SK-N-SH treated with all-trans-retinoic acid at 6 μM for 48 hours (cell line): ENCODE measurements around the gene ECI1.

Experiments used
- ATAC-seq: fragments of 200-7000 bp; cut with Tn5 transposase; 3 replicates; pipeline ENCODE4 v1.9.1; 2020; ENCODE audit warnings: mild to moderate bottlenecking, moderate library complexity
- ARNTL ChIP-seq: fragments of 450-650 bp; formaldehyde crosslinking; IDR thresholded peaks from 2 replicates; pipeline ENCODE4 v1.5.0; 2020; ENCODE audit warnings: low read depth, mild to moderate bottlenecking, moderate library complexity, borderline replicate concordance
- CSDC2 ChIP-seq: fragments of 250-450 bp; sonication (Bioruptor Pico); IDR thresholded peaks from 2 replicates; pipeline ENCODE4 v1.5.0; 2020; ENCODE audit warnings: mild to moderate bottlenecking, moderate library complexity
- GLIS3 ChIP-seq: fragments of 250-450 bp; sonication (Bioruptor Pico); IDR thresholded peaks from 2 replicates; pipeline ENCODE4 v1.5.0; 2020; ENCODE audit warnings: mild to moderate bottlenecking, moderate library complexity
- OSR1 ChIP-seq: fragments of 250-450 bp; sonication (Bioruptor Pico); IDR thresholded peaks from 2 replicates; pipeline ENCODE4 v1.8.0; 2022; ENCODE audit warnings: moderate library complexity, mild to moderate bottlenecking, inconsistent platforms
- RARB ChIP-seq: fragments of 250-450 bp; sonication (Bioruptor Pico); IDR thresholded peaks from 2 replicates; pipeline ENCODE4 v1.8.0; 2021; ENCODE audit warnings: mild to moderate bottlenecking, moderate library complexity
- TOX ChIP-seq: fragments of 250-450 bp; sonication (Bioruptor Pico); IDR thresholded peaks from 2 replicates; pipeline ENCODE4 v1.8.0; 2021; ENCODE audit warnings: mild to moderate bottlenecking, moderate library complexity, borderline replicate concordance
- ZNF8 ChIP-seq: fragments of 450-650 bp; formaldehyde crosslinking; IDR thresholded peaks from 2 replicates; pipeline ENCODE4 v1.5.0; 2020; ENCODE audit warnings: mild to moderate bottlenecking, moderate library complexity
- TF ChIP-seq, protein P1 (sequence below): fragments of 250-450 bp; sonication (Bioruptor Pico); IDR thresholded peaks from 2 replicates; pipeline ENCODE4 v1.5.1; 2021; ENCODE audit warnings: mild to moderate bottlenecking, moderate library complexity
- TF ChIP-seq, protein P2 (sequence below): fragments of 250-450 bp; sonication (Bioruptor Pico); IDR thresholded peaks from 2 replicates; pipeline ENCODE4 v1.8.0; 2020; ENCODE audit warnings: mild to moderate bottlenecking, moderate library complexity, borderline replicate concordance
- TF ChIP-seq, protein P3 (sequence below): fragments of 250-450 bp; sonication (Bioruptor Pico); IDR thresholded peaks from 2 replicates; pipeline ENCODE4 v1.8.0; 2021; ENCODE audit warnings: low read depth, mild to moderate bottlenecking, moderate library complexity, borderline replicate concordance
- TF ChIP-seq, protein P4 (sequence below): fragments of 250-450 bp; sonication (Bioruptor Pico); IDR thresholded peaks from 2 replicates; pipeline ENCODE4 v1.5.0; 2020; ENCODE audit warnings: mild to moderate bottlenecking, moderate library complexity

Gene ECI1, protein sequence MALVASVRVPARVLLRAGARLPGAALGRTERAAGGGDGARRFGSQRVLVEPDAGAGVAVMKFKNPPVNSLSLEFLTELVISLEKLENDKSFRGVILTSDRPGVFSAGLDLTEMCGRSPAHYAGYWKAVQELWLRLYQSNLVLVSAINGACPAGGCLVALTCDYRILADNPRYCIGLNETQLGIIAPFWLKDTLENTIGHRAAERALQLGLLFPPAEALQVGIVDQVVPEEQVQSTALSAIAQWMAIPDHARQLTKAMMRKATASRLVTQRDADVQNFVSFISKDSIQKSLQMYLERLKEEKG

DNA sequence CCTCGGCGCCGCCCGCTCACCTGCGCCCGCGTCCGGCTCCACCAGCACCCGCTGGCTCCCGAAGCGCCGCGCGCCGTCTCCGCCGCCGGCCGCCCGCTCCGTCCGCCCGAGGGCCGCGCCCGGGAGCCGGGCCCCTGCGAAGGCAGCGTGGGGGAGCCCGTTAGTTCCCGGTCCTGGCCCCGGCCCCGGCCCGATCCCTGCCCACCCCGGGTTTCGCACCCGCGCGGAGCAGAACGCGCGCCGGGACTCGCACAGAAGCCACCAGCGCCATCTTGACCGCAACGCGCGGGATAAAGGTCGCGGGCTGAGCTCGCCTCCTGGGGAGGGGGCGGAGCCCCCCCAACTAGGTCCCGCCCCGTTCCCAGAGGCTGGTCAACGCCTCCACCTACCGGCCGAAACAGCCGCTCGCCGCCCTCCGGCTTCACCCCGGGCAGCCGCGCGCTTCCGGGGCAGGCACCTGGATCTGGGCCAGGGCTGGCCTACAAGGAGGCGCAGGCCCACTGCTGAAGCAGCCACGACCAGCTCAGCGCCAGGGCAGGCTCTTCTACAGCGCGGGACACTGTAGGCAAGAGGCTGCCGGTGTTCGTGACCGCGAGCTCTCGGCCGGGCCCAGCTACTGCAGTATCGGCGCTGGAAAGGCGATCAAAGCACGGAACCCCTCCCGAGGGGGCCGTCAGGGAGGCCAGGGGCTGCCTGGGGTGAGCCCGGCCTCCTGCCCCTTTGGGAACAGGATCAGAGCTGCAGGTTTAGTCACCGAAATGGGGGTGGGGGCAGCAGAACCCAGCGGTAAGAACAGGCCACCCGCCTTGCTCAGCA is at the start of gene ECI1:
ECI1 (minus strand) TSS at position 292 of the 816 bp plus-strand sequence; CDS start at position 271, 21 bp downstream.
- ATAC-seq: peak; percentile 91
- TF ChIP-seq, protein P1, sequence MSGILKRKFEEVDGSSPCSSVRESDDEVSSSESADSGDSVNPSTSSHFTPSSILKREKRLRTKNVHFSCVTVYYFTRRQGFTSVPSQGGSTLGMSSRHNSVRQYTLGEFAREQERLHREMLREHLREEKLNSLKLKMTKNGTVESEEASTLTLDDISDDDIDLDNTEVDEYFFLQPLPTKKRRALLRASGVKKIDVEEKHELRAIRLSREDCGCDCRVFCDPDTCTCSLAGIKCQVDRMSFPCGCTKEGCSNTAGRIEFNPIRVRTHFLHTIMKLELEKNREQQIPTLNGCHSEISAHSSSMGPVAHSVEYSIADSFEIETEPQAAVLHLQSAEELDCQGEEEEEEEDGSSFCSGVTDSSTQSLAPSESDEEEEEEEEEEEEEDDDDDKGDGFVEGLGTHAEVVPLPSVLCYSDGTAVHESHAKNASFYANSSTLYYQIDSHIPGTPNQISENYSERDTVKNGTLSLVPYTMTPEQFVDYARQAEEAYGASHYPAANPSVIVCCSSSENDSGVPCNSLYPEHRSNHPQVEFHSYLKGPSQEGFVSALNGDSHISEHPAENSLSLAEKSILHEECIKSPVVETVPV (CRISPR knock-in tag): 0 out of 2 replicates have a peak, but pooled peaks have one; percentile 18
- TF ChIP-seq, protein P2, sequence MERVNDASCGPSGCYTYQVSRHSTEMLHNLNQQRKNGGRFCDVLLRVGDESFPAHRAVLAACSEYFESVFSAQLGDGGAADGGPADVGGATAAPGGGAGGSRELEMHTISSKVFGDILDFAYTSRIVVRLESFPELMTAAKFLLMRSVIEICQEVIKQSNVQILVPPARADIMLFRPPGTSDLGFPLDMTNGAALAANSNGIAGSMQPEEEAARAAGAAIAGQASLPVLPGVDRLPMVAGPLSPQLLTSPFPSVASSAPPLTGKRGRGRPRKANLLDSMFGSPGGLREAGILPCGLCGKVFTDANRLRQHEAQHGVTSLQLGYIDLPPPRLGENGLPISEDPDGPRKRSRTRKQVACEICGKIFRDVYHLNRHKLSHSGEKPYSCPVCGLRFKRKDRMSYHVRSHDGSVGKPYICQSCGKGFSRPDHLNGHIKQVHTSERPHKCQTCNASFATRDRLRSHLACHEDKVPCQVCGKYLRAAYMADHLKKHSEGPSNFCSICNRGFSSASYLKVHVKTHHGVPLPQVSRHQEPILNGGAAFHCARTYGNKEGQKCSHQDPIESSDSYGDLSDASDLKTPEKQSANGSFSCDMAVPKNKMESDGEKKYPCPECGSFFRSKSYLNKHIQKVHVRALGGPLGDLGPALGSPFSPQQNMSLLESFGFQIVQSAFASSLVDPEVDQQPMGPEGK (CRISPR knock-in tag): peak; percentile 100
- TF ChIP-seq GLIS3: peak; percentile 2; the same call in 1 of the 2 replicates
- TF ChIP-seq, protein P3, sequence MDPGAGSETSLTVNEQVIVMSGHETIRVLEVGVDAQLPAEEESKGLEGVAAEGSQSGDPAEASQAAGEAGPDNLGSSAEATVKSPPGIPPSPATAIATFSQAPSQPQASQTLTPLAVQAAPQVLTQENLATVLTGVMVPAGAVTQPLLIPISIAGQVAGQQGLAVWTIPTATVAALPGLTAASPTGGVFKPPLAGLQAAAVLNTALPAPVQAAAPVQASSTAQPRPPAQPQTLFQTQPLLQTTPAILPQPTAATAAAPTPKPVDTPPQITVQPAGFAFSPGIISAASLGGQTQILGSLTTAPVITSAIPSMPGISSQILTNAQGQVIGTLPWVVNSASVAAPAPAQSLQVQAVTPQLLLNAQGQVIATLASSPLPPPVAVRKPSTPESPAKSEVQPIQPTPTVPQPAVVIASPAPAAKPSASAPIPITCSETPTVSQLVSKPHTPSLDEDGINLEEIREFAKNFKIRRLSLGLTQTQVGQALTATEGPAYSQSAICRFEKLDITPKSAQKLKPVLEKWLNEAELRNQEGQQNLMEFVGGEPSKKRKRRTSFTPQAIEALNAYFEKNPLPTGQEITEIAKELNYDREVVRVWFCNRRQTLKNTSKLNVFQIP (CRISPR knock-in tag): no peak
- TF ChIP-seq CSDC2: no peak

DNA sequence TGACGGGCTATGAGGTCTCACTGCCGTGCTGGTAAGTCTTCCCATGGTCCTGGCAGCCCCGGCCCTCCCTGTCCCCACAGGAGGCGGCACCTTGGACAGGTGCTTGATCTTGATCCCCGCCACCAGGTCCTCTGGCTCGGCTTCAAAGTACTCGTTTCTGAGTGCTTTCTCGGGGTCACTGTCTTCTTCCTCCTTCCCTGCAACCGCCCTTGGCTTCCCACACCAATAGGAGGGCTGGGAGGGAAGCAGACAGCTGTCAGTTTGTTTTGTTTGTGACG is 48.5 kb upstream of the ECI1 start:
- no peak for ATAC-seq

DNA sequence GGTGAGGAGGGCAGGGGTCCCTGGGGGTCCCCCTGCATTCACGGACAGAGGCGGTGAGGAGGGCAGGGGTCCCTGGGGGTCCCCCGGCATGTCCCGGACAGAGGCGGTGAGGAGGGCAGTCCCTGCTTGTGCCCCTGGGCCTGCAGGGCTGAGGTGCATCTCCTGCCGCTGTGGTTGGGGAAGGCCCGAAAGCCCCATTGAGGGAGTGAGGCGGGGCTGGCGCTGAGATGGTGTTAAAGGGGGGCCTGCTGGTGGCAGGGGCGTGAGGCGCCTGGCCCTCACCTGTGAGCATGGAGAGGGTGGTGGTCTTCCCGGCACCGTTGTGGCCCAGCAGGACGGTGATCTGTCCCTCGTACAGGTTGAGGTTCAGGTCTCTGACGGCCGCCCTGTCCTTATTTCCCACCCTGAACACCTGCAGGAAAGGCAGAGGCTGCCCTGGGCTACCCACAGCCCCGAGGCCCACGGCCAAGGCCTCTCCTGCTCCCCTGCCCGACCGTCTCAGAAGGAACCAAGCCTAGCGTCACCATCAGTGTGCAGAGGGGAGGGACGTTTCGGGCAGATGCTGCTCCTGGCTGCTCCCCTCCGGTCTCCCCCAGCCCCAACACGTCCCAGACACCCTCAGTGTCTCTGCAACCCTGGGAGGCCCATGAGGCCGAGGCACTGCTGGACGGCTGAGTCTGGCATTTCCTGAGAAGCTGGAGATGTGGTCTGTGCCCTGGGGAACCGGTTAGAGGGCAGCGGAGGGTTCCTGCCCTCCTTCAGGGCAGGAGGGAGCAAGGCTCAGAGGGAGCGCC is 47.9 kb upstream of the ECI1 start:
- no peak for ATAC-seq
- TF ChIP-seq, protein P2 (CRISPR knock-in tag): no peak
- TF ChIP-seq, protein P4, sequence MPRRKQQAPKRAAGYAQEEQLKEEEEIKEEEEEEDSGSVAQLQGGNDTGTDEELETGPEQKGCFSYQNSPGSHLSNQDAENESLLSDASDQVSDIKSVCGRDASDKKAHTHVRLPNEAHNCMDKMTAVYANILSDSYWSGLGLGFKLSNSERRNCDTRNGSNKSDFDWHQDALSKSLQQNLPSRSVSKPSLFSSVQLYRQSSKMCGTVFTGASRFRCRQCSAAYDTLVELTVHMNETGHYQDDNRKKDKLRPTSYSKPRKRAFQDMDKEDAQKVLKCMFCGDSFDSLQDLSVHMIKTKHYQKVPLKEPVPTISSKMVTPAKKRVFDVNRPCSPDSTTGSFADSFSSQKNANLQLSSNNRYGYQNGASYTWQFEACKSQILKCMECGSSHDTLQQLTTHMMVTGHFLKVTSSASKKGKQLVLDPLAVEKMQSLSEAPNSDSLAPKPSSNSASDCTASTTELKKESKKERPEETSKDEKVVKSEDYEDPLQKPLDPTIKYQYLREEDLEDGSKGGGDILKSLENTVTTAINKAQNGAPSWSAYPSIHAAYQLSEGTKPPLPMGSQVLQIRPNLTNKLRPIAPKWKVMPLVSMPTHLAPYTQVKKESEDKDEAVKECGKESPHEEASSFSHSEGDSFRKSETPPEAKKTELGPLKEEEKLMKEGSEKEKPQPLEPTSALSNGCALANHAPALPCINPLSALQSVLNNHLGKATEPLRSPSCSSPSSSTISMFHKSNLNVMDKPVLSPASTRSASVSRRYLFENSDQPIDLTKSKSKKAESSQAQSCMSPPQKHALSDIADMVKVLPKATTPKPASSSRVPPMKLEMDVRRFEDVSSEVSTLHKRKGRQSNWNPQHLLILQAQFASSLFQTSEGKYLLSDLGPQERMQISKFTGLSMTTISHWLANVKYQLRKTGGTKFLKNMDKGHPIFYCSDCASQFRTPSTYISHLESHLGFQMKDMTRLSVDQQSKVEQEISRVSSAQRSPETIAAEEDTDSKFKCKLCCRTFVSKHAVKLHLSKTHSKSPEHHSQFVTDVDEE (CRISPR knock-in tag): no peak
- TF ChIP-seq, protein P1 (CRISPR knock-in tag): no peak
- TF ChIP-seq TOX (CRISPR knock-in tag) (no peak), OSR1 (CRISPR knock-in tag) (no peak), ZNF8 (CRISPR knock-in tag) (no peak), GLIS3 (no peak)

More for the DNA sequence above, 48.5 kb upstream of the ECI1 start:
- TF ChIP-seq OSR1 (CRISPR knock-in tag): no peak
- TF ChIP-seq ZNF8 (CRISPR knock-in tag): no peak
- TF ChIP-seq, protein P3 (CRISPR knock-in tag): no peak
- no peak for TF ChIP-seq CSDC2
- no peak for TF ChIP-seq ARNTL
- no peak for TF ChIP-seq RARB (CRISPR knock-in tag)
- TF ChIP-seq, protein P4 (CRISPR knock-in tag): no peak
- TF ChIP-seq TOX (CRISPR knock-in tag): no peak
- TF ChIP-seq, all 23 proteins: peak for 0
